T-helper 1 cell (primary cell): Measurements from ENCODE around the gene USH2A.

Experiments used
- DNase-seq, 5 donors: peaks; one replicate each; pipeline ENCODE4 v3.0.0-alpha.2; 2012 to 2020

The USH2A gene

DNA sequence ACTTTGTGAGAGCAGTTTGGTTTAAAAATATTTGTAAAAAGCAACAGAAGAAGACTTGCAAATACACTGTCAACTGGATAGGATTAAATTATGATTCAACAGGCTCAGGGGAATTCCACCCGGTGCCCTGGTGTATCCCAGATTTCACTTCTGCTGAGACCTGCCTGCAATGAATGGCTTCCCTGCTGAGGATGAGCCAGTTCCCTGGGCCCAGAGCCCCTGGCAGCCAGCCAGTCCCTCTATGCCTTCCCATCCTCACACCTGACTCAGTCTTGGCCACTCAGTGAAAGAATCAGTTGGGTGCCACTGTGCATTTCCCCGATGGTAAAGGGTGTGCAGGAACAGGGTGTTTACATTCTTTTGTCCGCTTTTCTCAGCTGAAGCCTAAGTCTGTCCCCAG is 791.8 kb downstream of the USH2A start:
- no peak for DNase-seq

DNA sequence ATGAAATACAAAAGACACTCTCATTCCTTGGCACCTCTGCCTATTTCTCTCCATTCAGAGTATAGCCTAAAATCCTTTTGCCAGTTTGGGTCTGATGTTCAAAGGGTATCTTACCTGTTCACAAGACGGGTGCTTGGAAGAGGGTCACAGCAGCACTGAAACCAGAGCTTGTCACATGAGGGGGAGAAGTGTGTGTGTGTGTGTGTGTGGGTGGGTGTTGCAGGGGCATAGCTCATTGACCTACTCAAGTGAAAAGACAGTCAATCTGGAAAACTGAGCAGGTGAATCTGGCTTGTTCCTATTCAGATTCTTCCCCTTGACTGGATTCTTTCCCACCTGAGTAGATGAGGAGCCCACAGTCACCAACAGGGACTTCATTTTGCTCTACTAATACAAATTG is 792.2 kb downstream of the USH2A start:
- DNase-seq: no peak

DNA sequence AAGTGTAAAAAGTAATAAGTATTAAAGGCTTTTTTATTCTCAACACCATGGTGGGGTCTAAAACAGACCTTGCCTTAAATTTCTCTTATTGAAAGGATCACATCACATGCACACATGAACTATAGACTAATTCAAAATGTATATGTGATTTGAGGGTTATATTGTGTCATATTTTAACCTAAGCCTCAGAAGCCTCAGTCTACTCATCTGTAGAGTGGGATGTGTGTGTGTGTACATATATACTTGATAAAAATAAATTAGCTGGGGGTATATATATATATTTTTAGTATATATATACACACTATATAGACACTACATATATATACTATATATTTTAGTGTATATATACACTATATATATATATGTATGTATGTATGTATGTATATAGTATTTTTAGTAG is 797.3 kb downstream of the USH2A start:
- no peak for DNase-seq

DNA sequence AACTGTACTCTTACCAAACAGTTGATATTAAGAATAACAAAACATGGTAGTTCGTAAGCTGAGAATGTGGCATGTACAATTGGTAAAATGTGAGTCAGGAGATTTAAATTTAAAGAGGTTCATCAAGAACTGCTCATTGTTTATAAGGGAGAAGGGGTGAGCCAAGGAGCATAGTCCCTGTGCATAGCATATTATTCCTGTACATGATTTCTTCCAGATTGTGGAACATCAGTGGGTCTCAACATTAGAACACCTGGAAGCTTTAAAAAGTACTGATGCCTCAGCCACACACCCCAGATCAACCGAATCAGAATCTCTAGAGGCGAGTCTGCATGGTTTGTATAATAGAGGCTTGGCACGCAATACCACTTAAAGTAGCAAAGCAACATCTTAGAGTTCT is 800.1 kb downstream of the USH2A start:
- DNase-seq: no peak

DNA sequence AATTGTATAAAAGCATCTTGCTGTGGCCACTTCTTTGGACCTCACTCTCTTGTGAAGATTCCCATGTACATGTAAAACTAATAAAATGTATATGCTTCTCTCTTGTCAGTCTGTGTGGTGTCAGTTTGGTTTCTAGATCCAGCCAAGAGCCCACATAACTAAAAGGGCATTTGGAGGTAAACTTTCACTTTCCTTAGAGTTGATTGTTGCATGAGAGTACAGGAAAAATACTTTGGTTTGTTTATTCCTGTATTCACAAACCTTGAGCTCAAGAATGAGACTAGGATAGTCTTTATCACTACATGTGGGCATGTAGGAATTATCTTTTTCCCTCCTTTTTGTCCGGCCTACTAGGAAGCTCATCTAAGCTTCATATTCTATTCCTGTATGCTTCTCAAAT is 805.3 kb downstream of the USH2A start:
- DNase-seq: no peak

DNA sequence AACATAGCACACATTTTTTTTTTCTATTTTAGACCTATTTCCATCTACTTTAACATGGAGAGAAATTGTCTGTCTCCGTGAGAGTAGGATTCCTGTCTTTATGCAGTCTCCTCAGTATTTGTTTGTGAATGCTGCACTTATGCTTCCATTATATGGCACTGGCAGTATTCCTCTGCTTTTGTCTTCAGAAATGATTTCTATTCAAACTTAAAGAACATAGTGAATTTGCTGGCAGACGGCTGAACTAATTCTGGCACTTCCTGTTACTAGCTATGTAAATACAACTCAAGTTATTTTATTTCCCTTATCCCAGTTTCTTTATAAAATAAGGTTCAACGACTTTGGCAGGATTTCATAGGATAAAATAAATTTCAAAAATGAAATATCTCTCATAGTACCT is 810.9 kb downstream of the USH2A start:
- DNase-seq: no peak

DNA sequence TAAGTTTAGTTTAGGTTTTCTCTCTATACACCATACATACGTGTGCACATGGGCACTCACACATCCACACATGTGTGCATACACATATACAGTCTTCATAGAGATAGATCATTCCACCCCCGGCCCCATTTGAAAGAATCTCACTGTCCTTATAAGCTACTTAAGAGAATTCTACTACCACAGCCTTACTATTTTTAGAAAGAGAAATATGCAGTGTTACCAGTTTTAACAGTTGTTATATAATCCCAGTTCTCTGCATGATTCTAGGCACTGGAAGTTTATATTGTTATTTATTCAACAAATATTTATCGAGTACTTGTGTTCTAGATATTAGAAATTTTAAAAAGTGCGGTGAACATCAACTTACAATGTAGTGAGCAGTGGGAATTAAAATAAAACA is 814.6 kb downstream of the USH2A start:
- no peak for DNase-seq

DNA sequence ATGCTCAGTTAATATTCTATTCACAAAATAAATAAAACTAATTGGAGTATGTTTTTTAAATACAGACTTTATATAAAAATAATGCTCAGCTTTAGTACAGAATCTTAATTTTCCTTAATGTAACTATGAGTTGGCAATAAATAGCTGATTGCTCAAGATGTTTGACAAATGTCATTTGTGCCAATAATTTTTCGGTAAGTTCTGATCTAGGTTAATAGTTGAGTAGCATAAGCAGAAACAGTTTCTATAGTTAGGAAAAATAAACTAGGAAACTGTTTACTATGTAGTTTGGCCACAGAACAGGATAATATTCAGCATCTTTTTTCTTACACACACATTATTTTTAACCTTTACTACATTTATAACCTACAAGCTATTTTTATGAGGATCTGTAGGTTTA is 815.8 kb downstream of the USH2A start:
- no peak for DNase-seq

DNA sequence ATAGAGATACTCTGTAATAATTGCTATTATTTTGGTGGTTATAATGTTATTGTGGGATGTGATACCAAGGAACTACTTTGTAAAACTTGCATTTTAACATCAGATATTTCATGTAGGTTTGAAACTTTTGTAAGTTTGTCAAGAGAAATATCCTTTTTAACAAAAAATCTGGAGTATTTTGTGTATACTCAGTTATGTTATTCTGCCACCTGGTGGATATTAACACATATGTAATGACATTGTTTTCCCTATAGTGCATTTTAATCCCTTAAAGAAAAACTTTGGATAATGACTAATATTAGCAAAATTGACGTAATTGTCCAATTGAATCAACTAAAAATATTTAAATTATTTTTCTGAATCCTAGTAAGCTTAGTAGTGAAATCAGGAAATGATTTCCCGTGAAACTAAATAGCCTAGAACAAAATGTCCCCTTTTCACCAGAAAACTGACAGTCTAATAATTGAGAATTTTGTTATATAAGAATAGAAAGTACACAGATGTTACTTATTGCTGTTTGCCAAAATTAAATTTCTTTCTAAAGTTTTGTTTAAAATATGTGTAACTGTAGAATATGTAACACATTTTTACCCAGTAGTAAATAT is 816.6 kb downstream of the USH2A start:
- DNase-seq: no peak

DNA sequence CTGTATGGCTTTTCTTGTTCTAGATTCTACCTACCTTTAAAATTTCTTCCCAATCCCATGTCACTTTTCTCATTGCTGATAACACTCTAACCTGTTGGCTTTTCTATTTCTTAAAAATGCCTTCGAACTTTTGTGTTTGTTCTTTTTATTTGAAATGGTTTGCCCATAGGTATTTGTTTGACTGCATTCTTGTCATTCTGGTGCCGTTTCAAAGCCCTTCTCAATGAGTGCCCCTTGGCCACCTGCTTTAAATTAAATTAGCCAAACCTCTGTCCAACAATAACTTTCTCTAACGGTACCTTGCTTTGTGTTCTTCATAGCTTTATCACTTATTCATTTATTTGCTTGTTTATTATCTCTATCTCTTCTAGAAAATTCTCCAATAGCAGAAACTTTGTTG is 817.2 kb downstream of the USH2A start:
- DNase-seq: no peak

DNA sequence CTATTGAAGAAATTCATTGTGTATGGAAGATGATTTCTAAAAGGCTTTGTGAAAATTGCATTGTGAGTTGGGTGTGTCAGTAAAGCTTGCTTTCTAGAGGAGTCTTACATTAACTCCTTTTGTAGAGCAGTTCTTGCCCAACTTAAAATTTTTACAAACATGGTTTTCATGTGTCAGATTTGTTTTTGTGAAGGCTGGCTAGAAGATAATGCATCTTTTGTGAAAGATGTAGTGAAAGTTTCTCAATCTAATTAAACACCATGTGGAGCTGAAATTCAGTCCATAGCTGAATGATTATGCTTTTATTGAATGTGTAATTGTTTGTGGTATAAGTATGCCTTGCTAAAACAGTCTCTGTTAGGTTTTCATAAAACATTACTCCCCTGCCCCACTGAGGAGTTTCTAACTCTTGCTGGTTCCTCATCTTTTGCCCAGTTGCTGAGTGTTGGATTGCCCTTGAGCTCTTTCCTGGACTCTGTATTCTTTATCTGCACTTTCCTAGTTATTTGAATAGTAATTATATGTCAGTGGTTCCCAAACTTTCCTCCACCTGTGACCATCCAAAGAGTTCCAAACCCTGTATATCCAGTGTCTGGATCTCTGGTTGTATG is 818.1 kb downstream of the USH2A start:
- DNase-seq: no peak

DNA sequence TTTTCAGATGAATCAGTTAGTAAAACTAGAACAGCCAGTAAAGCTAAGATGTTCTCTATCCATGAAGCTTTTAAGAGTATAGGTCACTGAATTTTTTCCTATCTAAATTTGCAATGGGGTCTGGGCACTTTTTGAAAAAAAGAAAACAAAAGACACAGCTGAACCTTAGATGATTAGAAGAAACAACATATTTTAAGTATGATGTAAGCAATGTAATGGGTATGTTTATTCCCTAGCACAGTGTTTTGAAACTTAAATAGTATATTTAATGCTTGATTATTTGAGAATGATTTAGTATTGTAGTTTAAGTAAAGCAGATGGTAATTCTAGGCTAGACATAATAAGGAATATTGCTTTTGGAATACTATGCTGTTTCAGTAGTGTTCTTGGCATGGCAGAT is 819.9 kb downstream of the USH2A start:
- no peak for DNase-seq

DNA sequence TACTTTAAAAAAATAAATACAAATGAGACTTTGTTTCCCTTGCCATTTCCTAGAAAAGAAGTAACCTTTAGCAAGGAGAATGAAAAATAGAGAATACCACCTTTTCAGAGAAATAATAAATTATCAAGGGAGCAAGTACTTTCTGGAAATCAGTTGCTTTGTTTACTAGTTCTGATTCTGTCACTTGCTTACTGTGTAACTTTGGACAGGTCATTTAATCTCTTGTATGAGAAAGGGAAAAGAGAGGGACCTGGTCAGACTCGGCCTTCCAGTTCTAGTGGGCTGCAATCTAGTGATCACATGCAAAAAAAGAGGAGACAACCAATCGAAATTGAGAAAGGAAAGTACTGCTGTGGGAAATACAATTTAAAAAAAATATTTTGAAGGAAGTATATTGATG is 822.0 kb downstream of the USH2A start:
- DNase-seq: no peak

DNA sequence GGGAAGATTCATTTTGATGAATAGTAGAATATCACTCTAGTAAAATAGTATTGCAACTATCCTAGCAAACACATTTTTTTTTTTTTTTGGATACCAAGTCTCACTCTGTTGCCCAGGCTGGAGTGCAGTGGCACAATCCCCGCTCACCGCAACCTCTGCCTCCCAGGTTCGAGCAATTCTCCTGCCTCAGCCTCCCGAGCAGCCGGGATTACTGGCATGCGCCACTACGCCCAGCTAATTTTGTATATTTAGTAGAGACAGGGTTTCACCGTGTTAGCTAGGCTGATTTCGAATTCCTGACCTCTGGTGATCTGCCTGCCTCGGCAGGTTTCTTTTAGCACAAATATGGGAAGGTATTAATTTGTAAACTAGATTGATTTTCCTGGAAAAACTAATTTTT is 822.4 kb downstream of the USH2A start:
- no peak for DNase-seq

DNA sequence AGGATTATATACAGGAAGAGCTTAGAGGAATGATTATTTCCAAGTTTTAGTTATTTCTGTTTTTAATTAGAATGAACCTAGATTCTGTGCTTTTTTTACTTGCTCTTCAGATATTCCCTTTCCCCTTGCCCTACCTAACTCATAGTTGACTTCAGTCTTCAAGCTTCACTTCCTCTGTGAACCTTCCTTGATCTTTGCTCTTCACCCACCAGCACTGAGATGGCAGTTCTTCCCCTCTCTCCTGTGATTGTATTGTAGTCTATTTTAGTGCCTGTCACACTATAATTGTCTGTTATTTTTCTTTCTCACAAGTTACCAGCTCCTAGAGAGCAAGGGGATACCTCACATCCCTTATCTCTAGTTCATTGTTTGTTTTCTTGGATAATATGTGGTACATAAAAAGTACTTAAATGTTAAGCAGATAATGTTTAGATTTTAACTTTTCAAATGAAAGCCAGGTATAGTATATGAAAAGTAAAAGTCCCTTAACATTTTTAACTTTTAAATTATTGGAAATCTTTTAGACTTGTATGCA is 822.9 kb downstream of the USH2A start:
- no peak for DNase-seq

DNA sequence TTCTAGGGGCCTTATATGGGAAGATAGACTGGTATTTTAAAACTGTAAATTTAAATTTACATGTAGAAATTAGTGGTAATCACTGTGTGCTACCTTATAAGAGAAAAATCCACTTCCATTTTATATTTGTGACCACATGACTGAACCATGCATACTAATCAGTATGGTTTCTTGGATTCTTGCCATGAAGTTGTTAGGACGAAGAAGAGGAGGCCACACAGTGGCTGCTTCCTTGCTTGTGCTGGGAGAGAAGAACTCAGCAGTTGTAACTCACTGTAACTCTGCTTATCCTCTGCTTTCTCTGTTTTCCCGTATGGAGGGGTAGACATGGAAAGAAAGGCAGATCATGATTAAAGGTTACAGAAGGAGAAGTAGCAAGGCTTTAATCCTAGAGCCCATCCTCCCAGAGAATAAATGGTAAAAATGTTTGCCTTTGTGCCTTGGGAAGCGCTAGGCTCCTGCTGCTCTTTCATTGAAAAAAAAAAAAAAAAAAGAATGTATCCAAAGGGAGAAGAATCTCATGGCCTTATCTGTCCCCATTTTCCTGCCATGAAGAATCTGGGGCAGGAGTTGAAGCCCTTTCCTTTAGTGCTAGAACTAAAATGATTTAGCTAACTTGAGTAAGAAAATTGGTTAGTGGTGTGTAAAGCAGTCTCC is 823.7 kb downstream of the USH2A start:
- no peak for DNase-seq

DNA sequence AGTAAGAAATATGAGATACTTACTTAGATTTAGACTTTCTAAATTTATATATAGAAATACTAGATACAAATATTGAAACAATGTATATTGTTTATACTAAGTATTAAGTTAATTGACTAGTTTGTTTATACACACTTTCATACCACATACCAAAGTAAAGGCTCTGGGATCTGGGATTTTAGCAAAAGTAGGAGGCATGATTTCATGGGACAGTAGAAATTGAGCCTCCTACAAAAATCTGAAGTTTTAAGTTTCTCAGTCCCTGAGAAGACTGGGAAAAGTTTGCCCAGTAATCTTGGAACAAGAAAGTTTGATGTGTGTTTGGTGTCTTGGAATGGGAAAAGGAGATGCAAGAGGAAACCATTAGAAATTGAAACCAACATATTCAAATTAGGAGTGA is 825.3 kb downstream of the USH2A start:
- DNase-seq: no peak

DNA sequence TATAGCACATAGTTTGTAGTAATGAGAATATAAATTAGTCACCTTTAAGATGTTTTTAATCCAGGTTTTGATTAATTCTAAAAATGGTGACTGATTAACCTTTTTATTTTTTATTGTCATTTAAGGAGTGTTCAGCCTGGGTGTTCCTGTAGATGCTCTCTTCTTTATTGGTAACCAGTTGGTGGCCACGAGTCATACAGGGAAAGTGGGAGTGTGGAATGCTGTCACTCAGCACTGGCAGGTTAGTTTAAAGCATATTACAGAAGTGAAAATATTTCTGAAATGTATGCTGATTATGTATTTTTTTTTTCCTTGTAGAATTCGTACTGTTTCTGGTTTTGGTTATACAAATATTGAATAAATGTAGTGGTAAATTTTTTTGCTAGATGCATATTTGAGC is 828.0 kb downstream of the USH2A start:
- no peak for DNase-seq

DNA sequence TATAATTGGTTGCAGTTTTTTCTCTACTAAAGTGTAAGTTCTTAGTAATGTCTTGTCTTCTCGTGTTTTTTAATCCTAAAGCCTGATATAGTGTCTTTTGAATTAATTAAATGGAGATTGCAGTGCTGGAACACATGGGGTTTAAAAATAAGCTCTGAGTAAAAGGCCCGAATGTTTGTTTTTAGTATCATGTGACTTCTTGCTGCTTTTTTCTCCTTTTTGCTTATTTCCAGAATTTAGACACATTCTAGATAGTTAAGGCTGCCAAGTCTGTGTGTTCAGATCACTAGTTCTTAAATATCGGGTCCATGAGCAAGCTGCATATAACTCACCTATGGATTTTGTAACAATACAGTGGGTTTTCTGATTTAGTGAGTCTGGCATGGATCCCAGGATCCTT is 828.6 kb downstream of the USH2A start:
- DNase-seq: no peak

DNA sequence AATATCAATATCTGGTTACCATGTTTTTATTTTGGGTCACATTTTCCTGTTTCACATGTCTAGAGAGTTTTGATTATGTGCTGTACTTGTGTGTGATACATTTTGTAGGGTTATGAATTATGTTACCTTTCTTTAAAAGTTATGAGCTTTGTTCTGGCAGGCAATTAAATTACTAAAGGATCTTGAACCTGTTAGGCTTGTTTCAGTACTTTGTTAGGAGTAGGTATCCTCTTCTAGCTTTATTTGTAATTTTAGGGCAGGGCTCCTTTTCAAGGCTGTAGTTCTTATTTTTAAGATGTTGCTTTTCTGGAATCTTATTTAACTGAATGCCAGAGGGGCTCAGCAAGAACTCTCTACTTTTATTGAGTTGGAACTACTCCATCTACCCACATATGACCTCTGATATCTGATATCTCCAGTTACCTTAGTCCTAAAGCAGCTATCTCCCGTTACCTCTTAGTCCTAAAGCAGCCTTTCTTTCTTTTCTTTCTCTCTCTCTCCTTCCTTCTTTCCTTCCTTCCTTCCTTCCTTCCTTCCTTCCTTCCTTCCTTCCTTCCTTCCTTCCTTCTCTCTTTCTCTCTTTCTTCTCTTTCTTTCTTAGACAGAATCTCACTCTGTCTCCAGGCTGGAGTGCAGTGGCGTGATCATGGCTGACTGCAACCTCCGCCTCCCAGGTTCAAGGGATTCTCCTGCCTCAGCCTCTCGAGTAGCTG is 832.3 kb downstream of the USH2A start:
- no peak for DNase-seq

DNA sequence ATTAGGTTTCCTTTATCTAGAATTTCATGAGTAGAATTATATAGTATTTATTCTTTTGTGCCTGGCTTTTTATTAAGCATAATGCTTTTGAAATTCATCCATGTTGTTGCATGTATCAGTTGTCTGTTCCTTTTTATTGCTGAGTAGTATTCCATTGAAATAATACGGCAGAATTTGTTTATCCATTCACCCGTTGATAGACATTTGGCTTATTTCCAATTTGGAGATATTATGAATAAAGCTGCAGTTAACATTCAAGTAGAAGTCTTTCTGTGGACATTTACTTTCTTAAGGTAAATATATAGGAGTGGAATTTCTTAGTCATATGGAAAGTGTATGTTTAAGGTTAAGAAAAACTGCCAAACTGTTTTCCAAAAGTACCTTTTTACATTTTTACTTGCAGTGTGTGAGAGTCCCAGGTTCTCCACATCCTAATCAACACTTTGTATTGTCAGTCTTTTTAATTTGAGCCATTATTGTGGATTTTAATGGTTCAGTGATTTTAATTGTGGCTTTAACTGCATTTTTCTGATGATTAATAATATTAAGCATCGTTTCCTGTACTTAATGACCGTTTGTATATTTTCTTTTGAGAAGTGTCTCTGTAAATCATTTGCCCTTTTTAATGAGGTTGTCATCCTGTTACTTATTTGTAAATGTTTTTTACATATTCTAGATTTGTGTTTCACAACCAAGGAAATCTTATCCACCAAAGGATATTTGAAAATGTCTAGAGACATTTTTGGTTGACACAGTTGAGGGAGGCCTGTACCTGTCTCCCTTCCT is 833.4 kb downstream of the USH2A start:
- no peak for DNase-seq

DNA sequence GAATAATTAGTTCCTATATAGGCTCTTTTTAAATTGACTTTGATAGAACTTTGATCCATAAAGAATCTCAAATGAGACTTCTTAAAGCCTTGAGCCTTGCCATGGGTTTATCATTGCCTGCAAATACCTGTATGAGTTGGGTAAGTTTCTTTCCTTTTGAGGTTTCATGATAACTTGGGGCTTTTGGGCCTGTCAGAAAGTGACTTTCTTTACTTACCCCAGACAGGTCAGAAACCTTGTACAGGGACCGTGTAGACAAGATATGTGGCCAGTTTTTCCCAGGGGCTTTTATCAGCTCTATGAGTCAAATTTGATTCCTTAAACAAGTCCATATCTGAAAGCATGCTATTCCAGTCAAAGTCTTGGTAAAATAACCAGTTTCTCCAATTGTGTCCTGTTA is 838.9 kb downstream of the USH2A start:
- DNase-seq: no peak

DNA sequence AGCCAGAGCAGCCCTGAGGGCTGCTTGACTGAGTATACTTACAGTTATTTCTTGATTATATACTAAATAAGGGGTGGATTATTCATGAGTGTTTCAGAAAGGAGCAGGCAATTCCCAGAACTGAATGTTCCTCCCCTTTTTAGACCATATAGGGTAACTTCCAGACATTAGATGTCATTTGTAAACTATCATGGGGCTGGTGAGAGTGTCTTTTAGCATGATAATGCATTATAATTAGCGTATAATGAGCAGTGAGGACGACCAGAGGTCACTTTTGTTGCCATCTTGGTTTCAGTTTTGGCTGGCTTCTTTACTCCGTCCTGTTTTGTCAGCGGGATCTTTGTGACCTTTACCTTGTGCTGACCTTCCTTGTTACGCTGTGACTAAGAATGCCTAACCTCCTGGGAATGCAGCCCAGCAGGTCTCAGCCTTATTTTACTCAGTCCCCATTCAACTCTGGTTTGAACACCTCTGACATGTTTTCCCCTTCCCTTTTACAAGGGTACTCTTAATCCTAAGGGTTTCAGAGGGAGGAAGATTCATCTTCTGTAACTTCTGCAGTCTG is 840.0 kb downstream of the USH2A start:
- no peak for DNase-seq
